A549 (cell line): ENCODE measurements around the gene EVC. TPM values are rescaled to one million over a fixed set of nuclear protein-coding genes. Genes with fewer than 3 reads are reported as not detected.
A peak's percentile ranks its signal among the peaks of the same experiment; 100 is the strongest.

Experiments used
- ATAC-seq, 2 experiments: fragments of 200-7000 bp in 1 of 2; fragments of >200 bp in 1 of 2; cut with Nextera tagmentation in 1 of 2; cut with Tn5 transposase in 1 of 2; 3 replicates each; pipeline versions ENCODE4 v1.8.0 to v1.9.1; 2018 to 2020; ENCODE audit warnings: mild to moderate bottlenecking in 1 of 2, moderate library complexity in 1 of 2
- CTCF ChIA-PET: fragments of 300-600 bp; sonication (Branson Sonifier 250); formaldehyde crosslinking; extraction: SDS; loops from one replicate; lab custom pipeline; 2021; ENCODE audit warnings: antibody characterized with exemption, inconsistent platforms; lab: Yijun Ruan, JAX
- POLR2A ChIA-PET: fragments of 350-600 bp; formaldehyde crosslinking; extraction: SDS; loops from one replicate; lab custom pipeline; 2021; ENCODE audit warnings: antibody characterized with exemption, inconsistent platforms; lab: Yijun Ruan, JAX
- DNase-seq, 2 experiments: peaks; one replicate each; pipeline versions ENCODE4 v3.0.0 to v3.0.0-alpha.2; 2011 to 2016; ENCODE audit warnings: low read depth in 1 of 2, low spot score in 1 of 2
- FAIRE-seq: peaks from 2 replicates; lab custom pipeline; 2011; peaks lifted over from hg19 to GRCh38; lab: Jason Lieb, UNC
- H3K27ac ChIP-seq, 2 experiments: fragments of >200 bp; sonication (Bioruptor Twin); formaldehyde crosslinking; 3 replicates each; pipeline ENCODE4 v1.5.1; 2016 to 2017
- H3K4me1 ChIP-seq: fragments of >200 bp; sonication (Bioruptor Twin); formaldehyde crosslinking; 3 replicates; pipeline ENCODE4 v1.6.1; 2016
- H3K4me2 ChIP-seq: fragments of >200 bp; sonication (Bioruptor Twin); formaldehyde crosslinking; 3 replicates; pipeline ENCODE4 v1.6.1; 2016
- H3K4me3 ChIP-seq: fragments of >200 bp; sonication (Bioruptor Twin); formaldehyde crosslinking; 3 replicates; pipeline ENCODE4 v1.5.1; 2016
- H3K9me3 ChIP-seq: fragments of >200 bp; sonication (Bioruptor Twin); formaldehyde crosslinking; 3 replicates; pipeline ENCODE4 v1.6.1; 2016
- CEBPB ChIP-seq, 2 experiments: fragments of >200 bp in 1 of 2; sonication (Bioruptor Twin) in 1 of 2; formaldehyde crosslinking in 1 of 2; IDR thresholded peaks; 2 replicates each; pipeline ENCODE4 v1.6.1; 2012 to 2016
- CHD4 ChIP-seq: fragments of 200-600 bp; sonication (generic); IDR thresholded peaks from 2 replicates; pipeline ENCODE4 v1.6.1; 2016; ENCODE audit warnings: antibody characterized with exemption, mild to moderate bottlenecking, borderline replicate concordance
- CTCF ChIP-seq: fragments of >200 bp; sonication (Bioruptor Twin); formaldehyde crosslinking; IDR thresholded peaks from 3 replicates; pipeline ENCODE4 v1.5.1; 2016
- ESRRA ChIP-seq: fragments of 150-350 bp; IDR thresholded peaks from 2 replicates; pipeline ENCODE4 v1.6.1; 2014; ENCODE audit warnings: mild to moderate bottlenecking, low read length, borderline replicate concordance
- HES2 ChIP-seq: fragments of >200 bp; sonication (Bioruptor Twin); formaldehyde crosslinking; IDR thresholded peaks from 2 replicates; pipeline ENCODE4 v1.6.1; 2016
- HMGXB4 ChIP-seq: fragments of 250-450 bp; sonication (Bioruptor Pico); IDR thresholded peaks from 2 replicates; pipeline ENCODE4 v1.5.0; 2021; ENCODE audit warnings: mild to moderate bottlenecking, moderate library complexity, borderline replicate concordance
- HOXA7 ChIP-seq: fragments of 250-450 bp; sonication (Bioruptor Pico); IDR thresholded peaks from 2 replicates; pipeline ENCODE4 v1.5.0; 2020; ENCODE audit warnings: mild to moderate bottlenecking, moderate library complexity
- JUN ChIP-seq, 2 experiments: fragments of >200 bp; sonication (Bioruptor Twin); formaldehyde crosslinking; IDR thresholded peaks; 2 replicates in 1 of 2; 3 replicates in 1 of 2; pipeline ENCODE4 v1.6.1; 2016 to 2017
- JUNB ChIP-seq: fragments of >200 bp; sonication (Bioruptor Twin); formaldehyde crosslinking; IDR thresholded peaks from 2 replicates; pipeline ENCODE4 v1.6.1; 2016
- MAZ ChIP-seq: fragments of 150-350 bp; IDR thresholded peaks from 2 replicates; pipeline ENCODE4 v1.6.1; 2014; ENCODE audit warnings: antibody characterized with exemption, low read depth, low read length, borderline replicate concordance
- RARB ChIP-seq: fragments of 250-450 bp; sonication (Bioruptor Pico); IDR thresholded peaks from 2 replicates; pipeline ENCODE4 v1.8.0; 2021; ENCODE audit warnings: mild to moderate bottlenecking, moderate library complexity
- RFX5 ChIP-seq: fragments of 450-650 bp; IDR thresholded peaks from 2 replicates; pipeline ENCODE4 v1.7.1; 2014; ENCODE audit warnings: antibody characterized with exemption, mild to moderate bottlenecking, moderate library complexity
- SMC3 ChIP-seq: fragments of >200 bp; sonication (Bioruptor Twin); formaldehyde crosslinking; IDR thresholded peaks from 3 replicates; pipeline ENCODE4 v1.6.1; 2018; ENCODE audit warnings: inconsistent platforms
- SREBF2 ChIP-seq: fragments of 450-650 bp; IDR thresholded peaks from 2 replicates; pipeline ENCODE4 v1.6.1; 2014; ENCODE audit warnings: mild to moderate bottlenecking, moderate library complexity
- TFCP2L1 ChIP-seq: fragments of 250-450 bp; sonication (Bioruptor Pico); IDR thresholded peaks from 2 replicates; pipeline ENCODE4 v1.5.0; 2021; ENCODE audit warnings: mild to moderate bottlenecking
- USF2 ChIP-seq: fragments of 450-650 bp; IDR thresholded peaks from 2 replicates; pipeline ENCODE4 v1.6.1; 2014; ENCODE audit warnings: antibody characterized with exemption
- ZC3H11A ChIP-seq: fragments of 450-650 bp; IDR thresholded peaks from 2 replicates; pipeline ENCODE4 v1.6.1; 2014; ENCODE audit warnings: antibody characterized with exemption, mild to moderate bottlenecking
- ZNF302 ChIP-seq: fragments of 250-450 bp; sonication (Bioruptor Pico); IDR thresholded peaks from 2 replicates; pipeline ENCODE4 v1.9.0; 2021; ENCODE audit warnings: inconsistent platforms, mild to moderate bottlenecking, moderate library complexity
- ZSCAN20 ChIP-seq: fragments of 250-450 bp; sonication (Bioruptor Pico); IDR thresholded peaks from 2 replicates; pipeline ENCODE4 v1.8.0; 2022; ENCODE audit warnings: mild to moderate bottlenecking, moderate library complexity
- whole genome bisulfite sequencing: methylation state at CpG from one replicate; pipeline ENCODE4 v1.1.6; 2017; ENCODE audit errors: missing lambda C conversion rate; 5-methylcytosine and 5-hydroxymethylcytosine counted together
- polyA plus RNA-seq, 4 experiments: library from polyadenylated mRNA; depleted of rRNA in 3 of 4; stranded (reverse); fragments of >200 nt; fragmentation: RNase III in 1 of 4; extraction: RNeasy Plus Mini Kit Qiagen cat#74134 plus additional on column Dnase treatment in 1 of 4; gene quantifications; 2 replicates in 3 of 4; 3 replicates in 1 of 4; pipeline ENCODE4 v1.2.3, GENCODE V29; 2011 to 2017

The EVC gene
- polyA plus RNA-seq, 2 of the 4 experiments (the other 2 are of a cell fraction), result 3.0 to 5.5 TPM

GRCh38 chr4:5821665-5822358, 110.8 kb downstream of the EVC start:
- no peaks in the 10 kb centered on the region for H3K4me1 ChIP-seq
- H3K9me3 ChIP-seq, result no peaks in the 10 kb centered on the region
- ATAC-seq (no peak; a peak in 1 of 6 replicates), FAIRE-seq (no peak), DNase-seq (peak; percentile 11 to 15)
- H3K4me2 ChIP-seq, result no peak overlapping the region
- no peak overlapping the region for H3K27ac ChIP-seq
- H3K4me3 ChIP-seq, result no peak overlapping the region
- CTCF ChIA-PET, result interaction anchor here (0.7 to 1.0 kb wide), 3 partner anchors 9 to 24 kb away, joined by 3 read pairs; no protein-coding TSS in a partner anchor
- POLR2A ChIA-PET, result no interaction called here
- WGBS, result 94% methylated on average over 8 of the region's 18 CpGs
- TF ChIP-seq RARB (CRISPR knock-in tag) (no peak), HMGXB4 (CRISPR knock-in tag) (no peak), SREBF2 (no peak), JUNB (no peak), MAZ (no peak), CHD4 (no peak), HES2 (no peak), RFX5 (no peak), ZC3H11A (no peak), CTCF (peak; percentile 41; the same call in 2 of the 3 replicates), SMC3 (0 out of 3 replicates have a peak, but pooled peaks have one; percentile 8), JUN (IDR thresholded peaks at IDR 0.05) (no peak)
- TF ChIP-seq, all 56 proteins: peak for 2

GRCh38 chr4:5822619-5823018, 111.6 kb downstream of the EVC start:
- Histone ChIP-seq H3K4me2 (no peak overlapping the region), H3K4me3 (no peak overlapping the region), H3K27ac (no peak overlapping the region), H3K4me1 (no peaks in the 10 kb centered on the region), H3K9me3 (no peaks in the 10 kb centered on the region)
- 96% methylated on average over 5 of the region's 5 CpGs for WGBS
- no peak for TF ChIP-seq ESRRA
- no peak for TF ChIP-seq HES2
- no peak for TF ChIP-seq ZC3H11A
- no peak for TF ChIP-seq ZSCAN20
- no peak for TF ChIP-seq ZNF302 (CRISPR knock-in tag)
- TF ChIP-seq CEBPB (IDR thresholded peaks at IDR 0.05), result no peak
- no peak for TF ChIP-seq HOXA7
- no peak for TF ChIP-seq TFCP2L1 (CRISPR knock-in tag)
- TF ChIP-seq USF2, result no peak
- ChIA-PET POLR2A (no interaction called here), CTCF (interaction anchor here (1.0 to 1.2 kb wide), 2 partner anchors 10 to 12 kb away, joined by 3 read pairs; no protein-coding TSS in a partner anchor)
- DNase-seq, result no peak
- ATAC-seq, result no peak
- no peak for FAIRE-seq
